GM21390 (cell line): ENCODE measurements around the gene DOCK4.
"Not testable (repeated sequence)": the region's sequence is repeated elsewhere in the genome, so short reads cannot be mapped to it uniquely, and the experiment has no call there.

Experiments
- ATAC-seq: cut with Tn5 transposase; IDR thresholded peaks from one replicate; pipeline ENCODE4 v1.9.1; 2021; ENCODE audit not compliant: unreplicated experiment

DOCK4 gene

GRCh38 chr7:112136271-112137008 lies 69.8 kb downstream of the DOCK4 start:
- ATAC-seq = no peak

DNA sequence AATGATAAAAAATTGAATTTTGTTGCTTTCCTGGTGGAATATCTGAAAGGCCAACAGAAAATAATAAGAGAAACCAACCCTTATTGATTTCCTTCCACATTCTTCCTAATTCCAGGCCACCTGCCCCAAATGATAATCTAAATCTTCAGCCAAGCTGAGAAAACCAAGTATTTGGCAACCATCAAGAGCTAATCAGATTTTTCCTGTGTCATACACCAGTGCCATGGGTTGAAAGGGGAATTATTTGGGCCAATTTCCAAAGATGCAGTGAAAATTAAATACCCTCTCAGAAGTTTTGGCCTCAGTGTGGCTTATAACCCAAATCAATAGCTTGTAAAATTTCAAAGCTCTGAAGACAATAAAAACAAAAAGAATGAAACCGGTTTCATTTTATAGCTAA lies 70.4 kb downstream of the DOCK4 start:
- no peak for ATAC-seq

DNA sequence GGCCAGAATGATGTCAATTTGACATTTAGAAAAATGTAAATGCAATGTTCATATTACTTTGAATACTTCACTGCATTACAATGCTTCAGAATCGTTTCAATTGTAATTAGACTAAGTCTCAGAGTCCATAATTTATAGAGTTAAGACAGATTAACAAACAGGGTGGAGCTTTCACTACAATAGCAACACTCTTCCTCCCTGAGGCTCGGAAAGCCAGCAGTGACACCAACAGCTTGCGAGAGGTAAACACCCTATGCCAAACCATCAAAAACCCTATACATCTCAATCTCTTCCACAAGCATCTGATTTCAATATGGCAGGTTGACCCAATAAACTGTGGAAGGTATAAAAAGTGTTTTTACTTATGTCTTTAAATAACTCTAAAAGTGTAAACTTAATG lies 72.2 kb downstream of the DOCK4 start:
- ATAC-seq = no peak

GRCh38 chr7:112133328-112133727 lies 72.9 kb downstream of the DOCK4 start:
- no peak for ATAC-seq

DNA sequence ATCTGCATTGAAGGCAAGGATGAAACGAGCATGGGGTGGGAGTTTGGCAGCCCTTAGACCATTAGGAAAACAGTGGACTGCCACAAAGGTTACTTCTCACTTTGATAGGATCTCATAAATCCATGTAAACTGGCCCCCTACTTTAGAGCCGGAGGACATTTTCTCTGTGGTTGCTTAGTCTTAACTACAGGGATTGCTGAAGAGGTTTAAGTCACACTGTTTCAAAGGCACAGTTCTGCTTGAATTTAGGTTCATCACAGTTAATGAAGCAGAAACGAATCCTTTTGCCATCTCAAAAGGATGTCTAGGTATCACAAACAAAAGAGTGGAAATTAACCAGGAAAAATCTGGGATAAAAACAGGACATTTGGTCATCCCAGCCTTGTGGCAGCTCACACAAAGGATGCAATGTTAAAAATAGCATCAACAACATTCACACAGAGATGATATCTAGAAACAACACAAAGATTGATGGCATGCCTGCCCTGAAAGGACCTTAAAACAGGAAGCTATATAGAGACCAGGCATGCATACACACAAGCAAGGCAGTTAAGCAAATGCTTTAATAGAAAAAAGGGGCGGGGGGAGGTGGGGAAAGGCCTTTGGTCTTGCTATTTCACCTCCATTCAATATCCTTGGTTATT lies 74.0 kb downstream of the DOCK4 start:
- ATAC-seq = no peak

GRCh38 chr7:112130729-112131410 lies 75.3 kb downstream of the DOCK4 start:
- no peak for ATAC-seq

DNA sequence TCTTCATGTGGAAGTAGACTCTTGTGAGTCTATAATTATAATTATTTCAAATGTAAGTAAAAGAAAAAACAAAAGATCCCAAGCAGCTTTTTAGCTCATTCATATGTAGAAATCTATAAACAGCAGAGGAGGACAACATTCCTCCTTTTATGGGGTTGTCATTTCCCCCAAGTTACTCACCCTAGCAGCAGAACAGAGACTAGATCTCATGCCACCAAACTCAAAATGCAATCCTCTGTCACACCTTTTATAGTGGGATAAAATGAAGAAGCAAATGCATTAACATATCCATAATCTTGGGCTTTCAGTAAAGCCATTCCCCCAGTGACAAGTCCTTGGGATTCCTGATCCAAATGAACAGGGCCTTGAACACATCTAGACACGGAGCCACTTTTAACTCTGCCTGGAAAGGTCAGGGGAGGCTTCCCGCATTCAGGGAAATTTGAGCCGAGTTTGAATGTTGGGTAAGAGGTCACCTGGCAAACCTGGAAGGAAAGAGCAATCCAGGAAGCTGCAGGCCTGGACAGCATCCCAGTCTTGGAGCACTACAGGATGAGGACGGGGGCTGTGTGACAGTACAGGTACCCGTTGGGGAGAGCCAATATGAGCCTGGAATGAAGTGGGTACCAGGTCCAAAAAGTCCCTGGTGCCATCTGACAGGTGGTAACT lies 76.4 kb downstream of the DOCK4 start:
- no peak for ATAC-seq

GRCh38 chr7:112128461-112129425 lies 77.5 kb downstream of the DOCK4 start:
- ATAC-seq = not testable (repeated sequence)

GRCh38 chr7:112128041-112128440 lies 78.2 kb downstream of the DOCK4 start:
- ATAC-seq = not testable (repeated sequence)

DNA sequence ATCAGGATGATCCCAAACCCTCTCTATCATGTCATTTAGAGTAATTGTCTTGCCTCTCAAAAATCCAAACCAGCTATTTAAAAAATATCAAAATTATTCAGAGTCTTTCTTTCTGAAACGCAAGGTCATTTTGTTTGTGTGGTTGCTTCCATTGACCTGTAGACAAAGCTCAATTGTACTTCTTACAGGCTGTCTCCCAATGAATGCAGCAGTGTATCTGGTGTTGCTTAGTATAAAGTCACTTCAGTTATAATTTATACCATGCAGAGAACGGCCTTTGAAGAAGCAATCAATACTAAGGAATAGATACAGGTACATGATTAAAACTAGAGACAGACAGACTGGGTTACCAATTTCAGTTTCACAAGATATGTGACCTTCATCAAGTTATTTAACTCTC lies 80.9 kb downstream of the DOCK4 start:
- ATAC-seq = no peak

DNA sequence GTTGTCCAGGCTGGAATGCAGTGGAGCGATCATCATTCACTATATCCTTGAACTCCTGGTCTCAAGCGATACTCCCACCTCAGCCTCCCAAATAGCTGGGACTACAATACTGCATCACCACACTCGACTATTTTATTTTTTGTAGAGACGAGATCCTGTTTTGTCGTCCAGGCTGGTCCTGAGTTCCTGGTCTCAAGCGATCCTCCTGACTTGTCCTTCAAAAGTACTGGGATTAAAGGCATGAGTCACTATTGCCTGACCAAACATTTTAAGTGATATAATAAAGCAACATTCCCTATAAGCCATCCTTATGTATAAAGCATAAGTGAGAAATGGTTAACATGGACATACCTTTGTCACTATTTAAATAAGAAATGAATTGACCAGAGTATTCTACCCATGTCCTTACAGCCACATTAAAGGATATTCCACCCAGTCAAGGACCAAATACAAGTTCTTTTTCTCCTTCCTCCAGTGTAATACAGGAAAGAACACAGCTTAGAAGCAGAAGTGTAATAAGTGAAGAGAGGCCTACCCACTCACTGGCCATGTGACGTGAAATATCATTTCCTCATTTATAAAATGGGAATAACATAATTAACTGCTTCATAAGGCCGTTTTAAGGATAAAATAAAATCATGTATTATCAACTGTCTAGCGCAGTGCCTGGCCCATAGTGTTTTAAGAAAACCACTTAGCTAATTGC lies 82.0 kb downstream of the DOCK4 start:
- ATAC-seq = no peak

GRCh38 chr7:112122798-112123197 lies 83.4 kb downstream of the DOCK4 start:
- ATAC-seq = no peak

DNA sequence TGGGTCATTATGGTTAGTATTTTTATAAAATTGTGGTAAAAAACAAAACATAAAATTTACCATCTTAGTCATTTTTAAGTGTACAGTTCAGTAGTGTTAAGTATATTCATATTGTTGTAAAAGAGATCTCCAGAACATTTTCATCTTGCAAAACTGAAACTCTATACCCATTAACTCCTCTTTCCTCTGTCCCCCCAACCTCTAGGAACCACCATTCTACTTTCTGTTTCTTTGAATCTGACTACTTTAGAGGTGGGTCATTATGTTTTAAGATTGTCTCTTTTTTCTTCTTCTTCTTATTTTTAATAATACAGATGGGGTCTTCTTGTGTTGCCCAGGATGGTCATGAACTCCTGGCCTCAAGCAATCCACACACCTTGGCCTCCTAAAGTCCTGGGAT lies 84.1 kb downstream of the DOCK4 start:
- ATAC-seq = no peak

DNA sequence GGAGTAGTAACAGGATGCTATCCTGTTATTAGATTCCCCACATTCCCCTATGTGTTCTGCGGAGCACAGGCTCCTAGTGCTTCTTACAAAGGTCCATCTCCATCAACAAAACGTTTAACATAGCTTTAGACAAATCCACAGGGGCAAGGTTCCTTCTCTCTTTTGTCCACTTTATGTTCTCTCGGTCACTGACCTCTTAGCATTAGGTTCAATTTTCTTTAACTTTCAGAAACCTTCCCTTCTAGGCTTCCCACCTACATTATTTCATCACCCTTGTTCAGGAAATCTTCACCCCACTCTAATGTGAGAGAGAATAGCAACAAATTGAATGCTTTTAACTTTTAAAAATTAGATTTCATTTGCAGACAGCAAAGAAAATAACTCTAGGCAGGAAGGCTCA lies 84.9 kb downstream of the DOCK4 start:
- ATAC-seq = no peak

DNA sequence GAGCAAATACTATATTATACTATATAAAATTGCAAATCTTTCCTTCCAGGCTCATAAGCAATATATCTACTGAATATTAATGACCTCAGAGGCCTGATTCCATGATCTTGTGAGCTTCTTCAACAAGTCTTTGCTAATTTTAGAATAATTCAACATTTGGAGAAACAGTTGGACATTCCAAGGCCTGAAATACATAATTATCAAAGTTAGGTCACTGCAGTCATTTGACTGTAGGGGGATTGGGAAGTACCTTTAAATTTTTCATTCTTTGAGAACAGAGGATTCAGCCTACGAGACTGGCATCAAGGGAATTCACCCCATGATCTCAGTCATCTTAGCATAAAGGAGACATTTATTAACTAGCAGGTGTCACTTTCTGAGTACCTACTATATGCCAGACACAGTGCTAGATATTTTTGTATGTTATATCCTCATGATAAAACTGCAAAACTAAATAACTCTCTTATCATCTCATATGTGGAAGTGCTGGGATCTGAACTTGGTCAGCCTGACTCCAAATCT lies 85.4 kb downstream of the DOCK4 start:
- no peak for ATAC-seq

DNA sequence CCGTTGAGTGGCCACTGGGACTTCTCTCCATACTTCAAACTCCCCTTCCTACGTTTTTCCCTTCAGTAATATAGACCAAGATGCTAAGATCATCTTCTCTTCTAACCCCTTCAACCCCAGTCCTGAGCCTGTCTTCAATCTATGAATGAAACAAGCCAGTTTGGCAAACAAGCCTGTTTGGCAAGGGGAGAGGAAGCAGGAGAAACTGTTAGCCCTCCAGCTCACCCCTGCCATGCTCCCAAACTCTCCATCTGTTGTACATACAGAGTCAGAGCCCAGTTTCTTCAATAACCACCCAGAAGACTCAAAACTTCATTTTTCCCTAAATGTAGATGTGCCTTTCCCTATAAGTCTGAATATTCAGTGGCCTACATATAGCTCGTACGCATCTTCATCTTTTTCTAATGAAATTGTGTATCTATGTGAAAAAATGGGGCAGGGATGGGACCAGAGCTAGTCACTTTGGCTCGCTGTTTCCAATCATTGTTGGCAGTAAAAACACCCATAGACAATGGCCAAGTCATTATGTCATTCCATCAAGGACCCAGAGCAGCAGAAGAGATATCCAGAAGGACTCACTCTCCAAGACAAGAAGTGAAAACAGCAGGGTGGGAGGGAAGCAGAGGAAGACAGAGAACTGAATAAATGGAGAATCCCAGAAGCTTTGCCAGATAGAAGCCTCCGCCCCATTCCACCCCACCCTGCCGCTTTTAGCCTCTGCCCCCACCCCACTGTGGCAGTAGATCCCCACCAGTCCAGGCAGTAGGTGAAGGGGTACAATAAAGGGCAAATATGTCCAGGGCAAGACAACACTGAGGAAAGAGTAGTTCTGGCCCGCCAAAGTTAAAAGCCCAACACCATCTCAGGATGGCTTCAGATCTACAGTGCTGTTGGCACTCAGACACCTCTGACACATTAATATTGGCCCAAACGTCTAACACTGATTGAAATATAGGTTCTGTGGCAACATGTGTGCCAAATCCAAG lies 87.3 kb downstream of the DOCK4 start:
- ATAC-seq = no peak

DNA sequence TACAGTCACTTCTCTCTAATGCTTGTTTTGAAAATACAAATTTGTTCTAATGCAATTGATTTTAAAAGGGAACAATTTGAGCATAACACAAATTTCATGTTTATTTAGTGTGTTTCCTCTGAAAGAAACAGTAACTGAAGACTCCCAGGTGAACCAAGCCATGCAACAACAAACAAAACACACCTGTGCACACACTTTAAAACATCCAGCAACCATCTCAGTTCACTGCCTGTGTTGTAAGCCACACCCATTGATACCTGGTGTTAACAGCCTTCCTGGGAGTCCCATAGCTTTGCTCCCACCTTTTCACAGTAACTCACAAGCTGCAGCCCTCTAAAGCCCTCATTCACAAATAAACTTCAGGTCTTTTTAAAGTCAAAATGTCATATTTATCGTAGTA lies 89.3 kb downstream of the DOCK4 start:
- ATAC-seq = no peak

- ATAC-seq = no peak
Measured at GRCh38 chr7:112116358-112116757, 89.8 kb downstream of the DOCK4 start.
